Measurements from ENCODE around the gene ZBED2. TPM values are rescaled to one million over a fixed set of nuclear protein-coding genes. Genes with fewer than 3 reads are reported as not detected.

The ZBED2 gene
- total RNA-seq, 1 donor from 2014 or later = not detected

GRCh38 chr3:111605493-111605892 lies 10.3 kb upstream of the ZBED2 start:
- Histone ChIP-seq H3K27me3 (ENCODE audit: control insufficient read depth in 3 of 3, insufficient read depth in 3 of 3, low read length in 3 of 3) (peaks cover 0 to 4% (median 0%) of the 10 kb centered on the region in 3 donors), H3K9me3 (ENCODE audit: control insufficient read depth in 3 of 3, low read length in 3 of 3) (no peaks in the 10 kb centered on the region), H3K27ac (ENCODE audit: low read depth, low read length) (no peak overlapping the region), H3K4me3 (ENCODE audit: low read length in 3 of 3) (no peak overlapping the region), H3K4me1 (ENCODE audit: control insufficient read depth in 3 of 3, insufficient read depth in 3 of 3, low read length in 3 of 3) (no peaks in the 10 kb centered on the region), H3K36me3 (ENCODE audit: control insufficient read depth in 3 of 3, insufficient read depth in 3 of 3, low read length in 3 of 3) (no peaks in the 10 kb centered on the region), H3K9ac (ENCODE audit: low read depth in 1 of 3, low read length in 3 of 3) (no peak overlapping the region)

GRCh38 chr3:111605018-111605417 lies 9.9 kb upstream of the ZBED2 start:
- H3K9ac ChIP-seq (ENCODE audit: low read depth in 1 of 3, low read length in 3 of 3) = no peak overlapping the region
- H3K9me3 ChIP-seq (ENCODE audit: control insufficient read depth in 3 of 3, low read length in 3 of 3) = no peaks in the 10 kb centered on the region
- H3K4me1 ChIP-seq (ENCODE audit: control insufficient read depth in 3 of 3, insufficient read depth in 3 of 3, low read length in 3 of 3) = no peaks in the 10 kb centered on the region
- H3K4me3 ChIP-seq (ENCODE audit: low read length in 3 of 3) = no peak overlapping the region
- no peak overlapping the region for H3K27ac ChIP-seq (ENCODE audit: low read depth, low read length)
- no peaks in the 10 kb centered on the region for H3K36me3 ChIP-seq (ENCODE audit: control insufficient read depth in 3 of 3, insufficient read depth in 3 of 3, low read length in 3 of 3)
- H3K27me3 ChIP-seq (ENCODE audit: control insufficient read depth in 3 of 3, insufficient read depth in 3 of 3, low read length in 3 of 3) = peaks cover 0 to 7% (median 0%) of the 10 kb centered on the region in 3 donors

DNA sequence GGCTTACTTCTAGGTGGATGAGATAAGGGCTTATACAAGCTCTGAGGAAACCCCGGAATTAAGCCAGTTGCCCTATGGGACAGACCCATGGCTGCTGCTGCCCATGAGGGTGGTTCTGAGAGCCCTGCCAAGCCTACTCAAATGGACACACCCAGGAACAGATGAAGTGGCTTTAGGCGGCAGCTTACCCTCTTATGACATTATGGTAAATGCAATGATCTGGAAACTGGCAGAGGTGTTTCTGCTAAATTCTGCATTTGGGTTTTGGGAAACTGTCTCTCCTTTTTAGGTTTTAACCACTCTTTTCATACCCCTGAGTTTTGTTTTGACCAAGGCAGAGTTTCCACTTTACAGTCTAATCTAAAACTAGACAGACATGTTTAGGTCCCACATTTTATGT lies 9.0 kb upstream of the ZBED2 start:
- no peaks in the 10 kb centered on the region for H3K4me1 ChIP-seq (ENCODE audit: control insufficient read depth in 3 of 3, insufficient read depth in 3 of 3, low read length in 3 of 3)
- no peak overlapping the region for H3K9ac ChIP-seq (ENCODE audit: low read depth in 1 of 3, low read length in 3 of 3)
- H3K27me3 ChIP-seq (ENCODE audit: control insufficient read depth in 3 of 3, insufficient read depth in 3 of 3, low read length in 3 of 3) = peaks cover 0 to 7% (median 0%) of the 10 kb centered on the region in 3 donors
- no peak overlapping the region for H3K4me3 ChIP-seq (ENCODE audit: low read length in 3 of 3)
- no peaks in the 10 kb centered on the region for H3K36me3 ChIP-seq (ENCODE audit: control insufficient read depth in 3 of 3, insufficient read depth in 3 of 3, low read length in 3 of 3)
- no peaks in the 10 kb centered on the region for H3K9me3 ChIP-seq (ENCODE audit: control insufficient read depth in 3 of 3, low read length in 3 of 3)
- H3K27ac ChIP-seq (ENCODE audit: low read depth, low read length) = no peak overlapping the region

DNA sequence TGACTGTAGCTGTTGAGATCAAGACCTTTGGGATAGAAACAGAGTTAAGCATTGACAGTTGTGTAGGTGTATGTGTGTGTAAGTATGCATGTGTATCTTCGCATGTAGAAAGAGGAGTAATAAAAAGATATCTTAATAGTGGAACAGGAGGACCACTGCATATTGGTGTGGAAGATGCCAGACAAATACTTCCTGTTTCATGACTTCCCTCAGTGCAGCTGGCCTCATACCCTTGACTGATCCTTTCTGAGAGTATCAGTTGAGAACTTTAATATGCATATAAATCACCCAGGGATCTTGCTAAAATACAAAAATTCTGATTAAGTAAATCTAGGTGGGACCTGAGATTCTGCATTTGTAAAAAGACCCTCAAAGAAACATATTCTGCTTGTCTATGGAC lies 8.5 kb upstream of the ZBED2 start:
- Histone ChIP-seq H3K4me3 (ENCODE audit: low read length in 3 of 3) (no peak overlapping the region), H3K36me3 (ENCODE audit: control insufficient read depth in 3 of 3, insufficient read depth in 3 of 3, low read length in 3 of 3) (no peaks in the 10 kb centered on the region), H3K27ac (ENCODE audit: low read depth, low read length) (no peak overlapping the region), H3K4me1 (ENCODE audit: control insufficient read depth in 3 of 3, insufficient read depth in 3 of 3, low read length in 3 of 3) (no peaks in the 10 kb centered on the region), H3K9me3 (ENCODE audit: control insufficient read depth in 3 of 3, low read length in 3 of 3) (no peaks in the 10 kb centered on the region), H3K9ac (ENCODE audit: low read depth in 1 of 3, low read length in 3 of 3) (no peak overlapping the region), H3K27me3 (ENCODE audit: control insufficient read depth in 3 of 3, insufficient read depth in 3 of 3, low read length in 3 of 3) (peaks cover 0 to 7% (median 0%) of the 10 kb centered on the region in 3 donors)

DNA sequence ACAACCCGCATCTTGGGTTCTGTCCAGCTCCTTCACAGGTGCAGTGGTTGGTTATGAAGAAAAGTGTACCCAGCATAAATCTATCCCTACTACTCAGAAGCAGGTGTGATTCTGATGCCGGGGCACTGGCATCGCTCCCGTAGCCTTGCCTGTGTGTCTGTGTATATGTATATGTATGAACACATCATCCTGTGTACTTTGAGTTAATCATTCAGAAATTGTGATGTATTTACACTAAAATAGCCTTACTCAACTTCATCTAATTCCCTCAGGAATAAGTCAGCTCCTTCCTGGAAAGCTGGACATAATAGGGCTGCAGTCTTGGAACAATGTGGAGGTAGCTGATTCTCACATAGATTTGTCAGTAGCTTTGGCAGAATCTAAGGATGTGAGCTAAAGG lies 6.7 kb upstream of the ZBED2 start:
- peaks cover 0 to 7% (median 0%) of the 10 kb centered on the region in 3 donors for H3K27me3 ChIP-seq (ENCODE audit: control insufficient read depth in 3 of 3, insufficient read depth in 3 of 3, low read length in 3 of 3)
- no peak overlapping the region for H3K4me3 ChIP-seq (ENCODE audit: low read length in 3 of 3)
- H3K36me3 ChIP-seq (ENCODE audit: control insufficient read depth in 3 of 3, insufficient read depth in 3 of 3, low read length in 3 of 3) = no peaks in the 10 kb centered on the region
- no peaks in the 10 kb centered on the region for H3K9me3 ChIP-seq (ENCODE audit: control insufficient read depth in 3 of 3, low read length in 3 of 3)
- no peak overlapping the region for H3K27ac ChIP-seq (ENCODE audit: low read depth, low read length)
- H3K4me1 ChIP-seq (ENCODE audit: control insufficient read depth in 3 of 3, insufficient read depth in 3 of 3, low read length in 3 of 3) = no peaks in the 10 kb centered on the region
- H3K9ac ChIP-seq (ENCODE audit: low read depth in 1 of 3, low read length in 3 of 3) = no peak overlapping the region

DNA sequence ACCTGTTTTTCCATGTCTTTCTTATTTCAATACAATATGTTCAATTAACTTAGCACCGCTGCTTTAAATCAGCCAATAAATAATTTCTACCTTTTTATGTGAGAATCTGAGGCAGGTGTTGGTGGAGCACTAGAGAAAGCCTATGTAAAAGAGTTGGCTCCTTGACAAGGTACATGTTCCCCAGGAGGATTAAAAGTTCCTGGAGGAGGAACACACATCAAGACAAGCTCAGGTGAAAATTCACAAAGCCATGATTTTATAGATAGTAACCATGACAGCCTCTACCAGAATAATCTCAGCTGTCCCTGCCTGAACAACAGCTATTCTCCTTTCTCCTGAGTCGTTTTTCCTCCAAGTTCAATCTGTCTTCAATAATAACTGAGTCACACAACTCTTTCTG lies 3.4 kb upstream of the ZBED2 start:
- H3K4me3 ChIP-seq (ENCODE audit: low read length in 3 of 3) = no peak overlapping the region
- no peak overlapping the region for H3K9ac ChIP-seq (ENCODE audit: low read depth in 1 of 3, low read length in 3 of 3)
- no peak overlapping the region for H3K27ac ChIP-seq (ENCODE audit: low read depth, low read length)
- peaks cover 0 to 7% (median 0%) of the 10 kb centered on the region in 3 donors for H3K27me3 ChIP-seq (ENCODE audit: control insufficient read depth in 3 of 3, insufficient read depth in 3 of 3, low read length in 3 of 3)
- H3K9me3 ChIP-seq (ENCODE audit: control insufficient read depth in 3 of 3, low read length in 3 of 3) = no peaks in the 10 kb centered on the region
- H3K4me1 ChIP-seq (ENCODE audit: control insufficient read depth in 3 of 3, insufficient read depth in 3 of 3, low read length in 3 of 3) = no peaks in the 10 kb centered on the region
- no peaks in the 10 kb centered on the region for H3K36me3 ChIP-seq (ENCODE audit: control insufficient read depth in 3 of 3, insufficient read depth in 3 of 3, low read length in 3 of 3)

DNA sequence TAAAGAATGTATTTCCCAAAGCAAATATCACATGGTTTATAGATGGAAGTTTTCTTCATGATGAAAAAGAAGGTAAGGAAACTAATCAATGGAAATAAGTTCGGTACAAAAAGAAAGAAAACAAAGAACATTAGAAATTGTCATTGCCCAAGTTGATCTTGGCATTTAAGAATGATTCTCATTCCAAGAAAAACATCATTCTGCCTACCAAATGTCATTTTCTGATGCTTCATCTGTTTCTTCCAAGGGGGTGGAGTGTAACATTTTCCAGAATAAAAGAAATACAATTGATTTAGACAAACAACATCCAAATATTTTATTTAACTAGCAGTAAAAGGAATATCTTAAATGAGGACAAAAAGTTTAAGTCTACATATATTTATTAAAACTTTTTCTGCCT lies 3.0 kb upstream of the ZBED2 start:
- Histone ChIP-seq H3K9ac (ENCODE audit: low read depth in 1 of 3, low read length in 3 of 3) (no peak overlapping the region), H3K36me3 (ENCODE audit: control insufficient read depth in 3 of 3, insufficient read depth in 3 of 3, low read length in 3 of 3) (no peaks in the 10 kb centered on the region), H3K4me1 (ENCODE audit: control insufficient read depth in 3 of 3, insufficient read depth in 3 of 3, low read length in 3 of 3) (no peaks in the 10 kb centered on the region), H3K27ac (ENCODE audit: low read depth, low read length) (no peak overlapping the region), H3K9me3 (ENCODE audit: control insufficient read depth in 3 of 3, low read length in 3 of 3) (no peaks in the 10 kb centered on the region), H3K4me3 (ENCODE audit: low read length in 3 of 3) (no peak overlapping the region), H3K27me3 (ENCODE audit: control insufficient read depth in 3 of 3, insufficient read depth in 3 of 3, low read length in 3 of 3) (peaks cover 0 to 7% (median 0%) of the 10 kb centered on the region in 3 donors)

DNA sequence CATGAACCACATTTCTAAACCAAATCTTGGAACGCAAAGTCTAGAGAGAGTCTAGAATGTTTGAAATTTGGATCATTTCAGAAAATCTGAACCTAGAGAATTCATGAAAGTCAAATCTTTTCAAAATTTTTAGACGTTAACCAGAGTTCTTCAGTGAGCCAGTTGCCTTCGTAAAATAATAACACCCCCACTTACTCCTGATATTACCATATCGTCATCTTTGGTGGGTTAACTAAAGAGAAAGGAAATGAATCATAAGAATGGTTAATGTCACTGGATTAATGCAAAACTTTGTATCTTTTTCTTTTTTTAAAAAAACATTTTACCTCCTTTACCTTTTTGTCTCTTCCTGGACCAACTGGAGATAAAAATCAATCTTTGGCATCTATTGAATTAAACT lies 1.2 kb upstream of the ZBED2 start:
- H3K36me3 ChIP-seq (ENCODE audit: control insufficient read depth in 3 of 3, insufficient read depth in 3 of 3, low read length in 3 of 3) = no peaks in the 10 kb centered on the region

DNA sequence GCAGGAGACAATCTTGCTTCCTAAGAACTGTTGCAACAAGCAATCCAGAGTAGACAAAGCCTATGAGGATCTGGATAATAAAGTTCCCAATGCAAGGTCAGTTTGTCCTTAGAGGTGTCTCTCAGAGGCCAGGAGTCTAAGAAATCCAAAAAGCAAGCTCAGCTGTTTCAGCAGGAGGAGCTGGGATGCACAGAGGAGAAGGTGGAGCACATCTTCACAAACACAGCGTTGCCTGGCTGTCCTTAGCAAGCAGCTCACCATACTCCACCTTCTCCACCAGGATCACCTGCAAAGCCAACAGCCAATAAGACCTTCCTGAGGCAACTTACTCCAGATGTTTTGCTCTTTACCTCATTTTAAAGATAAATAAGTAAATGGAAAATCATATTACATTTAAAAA lies 365 bp downstream of the ZBED2 start:
- H3K27ac ChIP-seq (ENCODE audit: low read depth, low read length) = no peak overlapping the region
- no peaks in the 10 kb centered on the region for H3K4me1 ChIP-seq (ENCODE audit: control insufficient read depth in 3 of 3, insufficient read depth in 3 of 3, low read length in 3 of 3)
- H3K4me3 ChIP-seq (ENCODE audit: low read length in 3 of 3) = no peak overlapping the region
- H3K9me3 ChIP-seq (ENCODE audit: control insufficient read depth in 3 of 3, low read length in 3 of 3) = no peaks in the 10 kb centered on the region
- H3K9ac ChIP-seq (ENCODE audit: low read depth in 1 of 3, low read length in 3 of 3) = no peak overlapping the region
- H3K27me3 ChIP-seq (ENCODE audit: control insufficient read depth in 3 of 3, insufficient read depth in 3 of 3, low read length in 3 of 3) = no peaks in the 10 kb centered on the region
- no peaks in the 10 kb centered on the region for H3K36me3 ChIP-seq (ENCODE audit: control insufficient read depth in 3 of 3, insufficient read depth in 3 of 3, low read length in 3 of 3)

More for the DNA sequence above, 1.2 kb upstream of the ZBED2 start:
- H3K9me3 ChIP-seq (ENCODE audit: control insufficient read depth in 3 of 3, low read length in 3 of 3) = no peaks in the 10 kb centered on the region
- no peak overlapping the region for H3K4me3 ChIP-seq (ENCODE audit: low read length in 3 of 3)
- no peak overlapping the region for H3K27ac ChIP-seq (ENCODE audit: low read depth, low read length)
- H3K9ac ChIP-seq (ENCODE audit: low read depth in 1 of 3, low read length in 3 of 3) = no peak overlapping the region
- H3K27me3 ChIP-seq (ENCODE audit: control insufficient read depth in 3 of 3, insufficient read depth in 3 of 3, low read length in 3 of 3) = peaks cover 0 to 4% (median 0%) of the 10 kb centered on the region in 3 donors
- H3K4me1 ChIP-seq (ENCODE audit: control insufficient read depth in 3 of 3, insufficient read depth in 3 of 3, low read length in 3 of 3) = no peaks in the 10 kb centered on the region

DNA sequence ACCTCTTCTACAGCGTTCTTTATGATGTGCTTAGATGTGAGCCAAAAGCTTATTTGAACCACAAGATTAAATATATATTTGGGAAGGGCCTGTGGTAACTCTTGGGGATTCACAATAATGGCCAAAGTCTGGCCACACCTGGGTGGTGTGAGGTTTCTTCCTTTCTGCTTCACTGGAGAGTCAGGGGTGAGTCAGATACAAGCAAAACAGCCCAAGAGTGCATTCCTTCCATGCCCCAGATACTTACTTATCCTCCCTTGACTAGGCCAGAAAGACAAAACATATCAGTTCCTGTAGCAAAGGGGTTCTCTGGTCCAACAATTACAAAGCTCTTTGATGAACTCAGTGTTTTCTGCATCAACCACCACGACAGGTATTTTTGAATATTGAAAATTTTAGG lies 941 bp downstream of the ZBED2 start:
- H3K9ac ChIP-seq (ENCODE audit: low read depth in 1 of 3, low read length in 3 of 3) = no peak overlapping the region
- no peaks in the 10 kb centered on the region for H3K9me3 ChIP-seq (ENCODE audit: control insufficient read depth in 3 of 3, low read length in 3 of 3)
- H3K4me1 ChIP-seq (ENCODE audit: control insufficient read depth in 3 of 3, insufficient read depth in 3 of 3, low read length in 3 of 3) = no peaks in the 10 kb centered on the region
- H3K27ac ChIP-seq (ENCODE audit: low read depth, low read length) = no peak overlapping the region
- no peaks in the 10 kb centered on the region for H3K27me3 ChIP-seq (ENCODE audit: control insufficient read depth in 3 of 3, insufficient read depth in 3 of 3, low read length in 3 of 3)
- no peak overlapping the region for H3K4me3 ChIP-seq (ENCODE audit: low read length in 3 of 3)
- H3K36me3 ChIP-seq (ENCODE audit: control insufficient read depth in 3 of 3, insufficient read depth in 3 of 3, low read length in 3 of 3) = no peaks in the 10 kb centered on the region

DNA sequence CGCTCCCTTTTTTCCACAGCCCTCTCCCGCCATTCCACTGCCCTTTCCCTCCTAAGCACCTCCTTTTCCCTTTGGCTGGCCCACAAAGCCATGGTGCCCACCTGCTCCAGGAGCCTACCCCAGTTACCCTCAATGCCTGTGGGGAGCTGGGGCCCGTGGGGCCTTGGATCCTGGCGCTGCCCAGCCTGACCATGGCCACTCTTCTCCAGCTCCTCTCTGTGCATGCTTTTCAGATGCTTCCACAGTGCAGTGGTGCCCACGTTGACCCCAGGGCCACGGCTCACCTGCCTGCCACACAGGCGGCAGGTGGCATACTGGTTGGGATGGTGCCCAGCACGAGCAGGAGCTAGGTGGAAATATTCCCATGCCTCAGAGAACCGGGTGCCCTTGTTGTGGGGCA lies 1.5 kb downstream of the ZBED2 start:
- Histone ChIP-seq H3K27ac (ENCODE audit: low read depth, low read length) (no peak overlapping the region), H3K9ac (ENCODE audit: low read depth in 1 of 3, low read length in 3 of 3) (no peak overlapping the region), H3K27me3 (ENCODE audit: control insufficient read depth in 3 of 3, insufficient read depth in 3 of 3, low read length in 3 of 3) (no peaks in the 10 kb centered on the region), H3K4me3 (ENCODE audit: low read length in 3 of 3) (no peak overlapping the region), H3K36me3 (ENCODE audit: control insufficient read depth in 3 of 3, insufficient read depth in 3 of 3, low read length in 3 of 3) (no peaks in the 10 kb centered on the region), H3K9me3 (ENCODE audit: control insufficient read depth in 3 of 3, low read length in 3 of 3) (no peaks in the 10 kb centered on the region), H3K4me1 (ENCODE audit: control insufficient read depth in 3 of 3, insufficient read depth in 3 of 3, low read length in 3 of 3) (no peaks in the 10 kb centered on the region)

All from skeletal muscle tissue (tissue), 4 donors.